Left hindlimb (tissue), 1 donor: ENCODE results near the gene IQSEC3.

ENCODE experiments used
- DNase-seq: peaks from one replicate; pipeline ENCODE4 v3.0.0-alpha.2; 2018

Gene IQSEC3

DNA sequence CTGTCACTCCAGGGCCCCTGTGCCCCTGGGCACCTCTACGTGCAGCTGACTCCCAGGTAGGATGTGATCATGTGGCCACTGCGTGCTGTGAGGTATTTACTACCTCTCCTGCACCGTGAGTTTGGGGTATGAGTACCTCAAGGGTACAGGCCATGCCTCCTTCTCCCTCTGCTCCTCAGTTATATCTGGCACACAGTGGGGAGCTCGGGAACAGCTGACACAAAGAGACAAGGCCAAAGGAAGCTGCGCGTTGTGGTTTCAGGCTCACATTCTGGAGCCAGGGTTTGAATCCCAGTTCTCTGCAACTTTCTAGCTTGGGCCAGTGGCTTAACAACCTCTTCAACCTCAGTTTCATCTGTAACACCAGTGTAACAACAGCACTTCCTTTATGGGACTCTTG, 155.2 kb downstream of the IQSEC3 start:
- no peak for DNase-seq

DNA sequence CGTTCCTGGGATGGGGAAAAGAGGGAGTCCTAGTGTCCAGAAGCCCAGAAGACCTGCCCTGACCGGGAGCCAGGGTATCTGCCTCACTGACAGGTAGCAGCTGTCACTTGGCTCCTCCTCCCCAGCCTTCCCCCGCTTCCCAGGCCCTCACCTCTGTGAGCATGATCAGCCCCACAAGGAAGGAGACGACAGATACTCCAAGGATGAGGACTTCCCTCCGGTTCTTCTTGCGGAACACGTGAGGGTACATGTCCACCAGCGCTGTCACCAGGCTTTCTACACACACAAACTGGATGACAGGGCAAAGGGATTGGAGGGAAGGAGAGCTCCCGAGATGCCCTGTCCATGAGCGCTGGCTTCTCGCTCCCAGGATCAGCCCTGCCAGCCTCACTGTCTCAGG, 157.3 kb downstream of the IQSEC3 start:
- DNase-seq = no peak

DNA sequence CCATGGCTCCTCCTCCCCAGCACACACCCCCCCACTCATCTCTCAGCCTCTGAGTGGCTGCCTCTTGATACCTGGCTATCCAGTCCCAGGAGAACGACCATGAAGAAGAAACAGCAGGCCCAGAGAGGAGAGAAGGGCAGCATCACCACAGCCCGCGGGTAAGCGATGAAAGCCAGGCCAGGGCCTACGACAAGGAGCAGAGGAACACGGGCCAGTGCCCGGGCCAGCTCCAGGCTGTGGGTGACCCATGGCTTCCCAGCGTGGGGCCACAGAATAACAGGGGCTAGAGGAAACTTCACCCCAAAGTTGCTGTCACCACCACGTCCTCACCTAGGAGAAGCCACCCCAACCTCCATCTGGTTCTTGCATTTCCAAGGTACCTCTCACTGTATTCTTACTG, 157.8 kb downstream of the IQSEC3 start:
- DNase-seq = no peak

DNA sequence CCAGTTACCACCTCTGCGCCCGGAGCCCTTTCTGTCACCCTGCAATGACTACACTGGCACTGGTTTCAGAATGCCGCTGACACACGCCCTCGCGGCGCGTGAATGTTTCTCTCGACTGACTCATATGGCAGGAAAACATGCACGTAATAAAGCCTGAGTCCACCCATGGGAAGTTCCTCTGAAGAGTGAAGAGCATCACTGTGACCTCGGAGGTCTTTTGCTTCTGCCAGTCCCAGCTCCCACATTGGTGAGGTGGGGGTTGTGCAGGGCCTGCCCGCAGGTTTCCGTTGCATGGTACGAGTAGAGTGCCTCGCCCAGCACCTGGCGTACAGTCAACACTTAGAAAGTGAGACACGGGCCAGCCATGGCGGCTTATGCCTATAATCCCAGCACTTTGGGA, 158.4 kb downstream of the IQSEC3 start:
- no peak for DNase-seq

DNA sequence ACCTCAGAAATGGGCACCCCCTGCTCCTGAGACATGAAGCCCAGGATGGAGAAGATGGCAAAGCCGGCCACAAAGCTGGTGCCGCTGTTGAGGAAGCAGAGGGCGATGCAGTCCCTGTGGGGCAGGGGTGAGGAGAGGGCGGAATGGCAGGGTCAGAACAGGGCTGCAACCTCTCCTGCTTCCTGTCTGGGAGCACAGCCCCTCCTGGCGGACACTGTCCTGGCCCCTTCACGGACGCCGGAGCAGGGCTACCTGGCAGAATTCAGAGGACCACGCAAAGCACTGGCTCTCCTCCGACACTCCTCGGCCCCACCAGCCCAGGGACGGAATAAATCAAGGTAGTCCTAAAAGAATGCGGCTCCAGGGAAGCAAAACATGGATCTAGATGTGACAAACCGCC, 159.8 kb downstream of the IQSEC3 start:
- no peak for DNase-seq

DNA sequence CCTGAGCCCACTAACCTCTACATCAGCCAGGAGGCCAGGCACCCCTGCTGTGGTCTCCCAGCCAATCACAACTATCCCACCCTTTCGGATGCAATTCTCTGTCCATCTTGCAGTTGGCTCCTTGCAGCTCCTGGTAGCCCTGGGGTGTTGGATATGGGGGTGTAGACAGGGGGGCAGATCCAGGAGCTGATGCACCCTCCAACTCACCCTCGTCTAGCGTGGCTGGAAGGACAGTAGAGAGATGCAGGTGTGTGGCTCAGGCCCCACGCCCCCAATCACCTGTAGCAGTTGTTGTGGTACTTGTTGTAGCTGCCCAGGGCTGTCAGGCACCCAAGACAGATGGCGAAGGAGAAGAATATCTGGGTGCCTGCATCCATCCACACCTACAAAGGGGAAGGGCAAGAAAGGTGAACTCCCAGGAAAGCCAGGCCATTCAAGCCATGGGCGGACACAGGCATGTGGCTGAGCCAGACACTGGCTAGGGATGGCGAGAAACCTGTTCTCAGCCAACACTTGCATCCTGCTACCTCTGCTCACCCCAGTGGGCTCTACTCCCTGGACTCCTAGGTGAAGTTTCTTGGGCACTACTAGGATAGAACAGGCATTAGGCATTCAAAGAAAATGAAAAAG, 160.8 kb downstream of the IQSEC3 start:
- no peak for DNase-seq
